CD4-positive, alpha-beta T cell (primary cell): Measurements from ENCODE around the gene OR52E4. TPM values are rescaled to one million over a fixed set of nuclear protein-coding genes. Genes with fewer than 3 reads are reported as not detected.

Experiments used
- ATAC-seq: fragments of 200-7000 bp; cut with Tn5 transposase; one replicate; pipeline ENCODE4 v1.10.0; 2022; ENCODE audit warnings: mild to moderate bottlenecking; ENCODE audit not compliant: poor library complexity
- CTCF ChIA-PET: fragments of 350-600 bp; sonication (Branson Sonifier 250); formaldehyde crosslinking; loops from one replicate; lab custom pipeline; 2021; ENCODE audit warnings: antibody characterized with exemption, inconsistent platforms; lab: Charles Lee
- POLR2A ChIA-PET: fragments of 350-600 bp; sonication (Branson Sonifier 250); formaldehyde crosslinking; loops from one replicate; lab custom pipeline; 2021; ENCODE audit warnings: antibody characterized with exemption, inconsistent platforms; lab: Charles Lee
- DNase-seq, 14 experiments: peaks; one replicate each; pipeline ENCODE4 v3.0.0-alpha.2; 2013 to 2020; ENCODE audit warnings: mixed read lengths in 2 of 14
- H3K27ac ChIP-seq, 2 donors: one replicate each; pipeline versions ENCODE4 v1.5.1 to v1.7.0; 2013; ENCODE audit warnings: low read length in 2 of 2, low read depth in 1 of 2, mild to moderate bottlenecking in 1 of 2
- H3K27me3 ChIP-seq, 2 experiments: 1 replicate in 1 of 2; 2 replicates in 1 of 2; pipeline versions ENCODE4 v1.6.1 to v1.7.0; 2013; ENCODE audit warnings: low read length in 2 of 2, control low read depth in 1 of 2, mild to moderate bottlenecking in 1 of 2, moderate library complexity in 1 of 2; ENCODE audit not compliant: insufficient read depth in 2 of 2, control insufficient read depth in 1 of 2
- H3K36me3 ChIP-seq: one replicate; pipeline ENCODE4 v1.6.1; 2013; ENCODE audit warnings: low read length, control low read depth; ENCODE audit not compliant: insufficient read depth
- H3K4me1 ChIP-seq: one replicate; pipeline ENCODE4 v1.6.1; 2013; ENCODE audit warnings: low read length, control low read depth; ENCODE audit not compliant: insufficient read depth
- H3K4me3 ChIP-seq: one replicate; pipeline ENCODE4 v1.5.1; 2013; ENCODE audit warnings: mild to moderate bottlenecking, low read length, moderate library complexity
- H3K9me3 ChIP-seq, 2 experiments: 1 replicate in 1 of 2; 2 replicates in 1 of 2; pipeline versions ENCODE4 v1.6.1 to v1.7.0; 2013; ENCODE audit warnings: low read length in 2 of 2, mild to moderate bottlenecking in 2 of 2, control low read depth in 1 of 2, moderate library complexity in 1 of 2; ENCODE audit not compliant: control insufficient read depth in 1 of 2, insufficient read depth in 1 of 2
- H3K27ac Mint-ChIP-seq: one replicate; pipeline ENCODE4 v1.8.0; 2020; ENCODE audit warnings: mixed read lengths
- H3K27me3 Mint-ChIP-seq: one replicate; pipeline ENCODE4 v1.8.0; 2021; ENCODE audit warnings: mixed read lengths
- H3K36me3 Mint-ChIP-seq: one replicate; pipeline ENCODE4 v1.8.0; 2021; ENCODE audit warnings: low read depth, mixed read lengths
- H3K4me1 Mint-ChIP-seq: one replicate; pipeline ENCODE4 v1.8.0; 2021; ENCODE audit warnings: low read depth, mixed read lengths
- H3K4me3 Mint-ChIP-seq: one replicate; pipeline ENCODE4 v1.8.0; 2020; ENCODE audit warnings: mild to moderate bottlenecking, mixed read lengths
- H3K9me3 Mint-ChIP-seq: one replicate; pipeline ENCODE4 v1.8.0; 2020; ENCODE audit warnings: mixed read lengths
- intact Hi-C, 2 experiments: fragments of 100-400 bp; cut with DNase I in 1 of 2; cut with micrococcal nuclease in 1 of 2; formaldehyde crosslinking; loops; one replicate each; pipeline versions ENCODE4 v1.15.1 to v1.9.0; 2023 to 2025; cut with DNase I, micrococcal nuclease
- total RNA-seq, 174 experiments: library from RNA in 2 of 174; stranded (reverse) in 2 of 174; gene quantifications; one replicate each; pipeline ENCODE4 v1.2.3 and lab custom pipeline; 2021 to 2026
- TF ChIP-seq, protein P1 (sequence below): fragments of 200-600 bp; IDR thresholded peaks from one replicate; pipeline ENCODE4 v1.8.0; 2022; ENCODE audit warnings: antibody characterized with exemption, mild to moderate bottlenecking

Gene OR52E4
- total RNA-seq, 2 experiments from 2014 or later: not detected

DNA sequence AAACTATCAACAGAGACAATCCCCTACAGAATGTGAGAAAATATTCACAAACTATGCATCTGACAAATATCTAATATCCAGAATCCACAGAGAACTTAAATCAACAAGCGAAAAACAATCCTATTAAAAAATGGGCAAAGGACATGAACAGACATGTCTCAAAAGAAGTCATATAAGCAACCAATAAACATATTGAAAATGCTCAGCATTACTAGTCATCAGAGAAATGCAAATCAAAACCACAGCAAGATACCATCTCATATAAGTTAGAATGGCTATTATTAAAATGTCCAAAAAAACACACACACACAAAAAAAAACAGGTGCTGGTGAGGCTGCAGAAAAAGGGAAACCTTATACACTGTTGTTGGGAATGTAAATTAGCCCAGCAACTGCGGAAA, 14.6 kb upstream of the OR52E4 start:
- POLR2A ChIA-PET: no interaction called here
- Histone ChIP-seq H3K4me3 (no peak overlapping the region), H3K27ac (no peak overlapping the region), H3K4me1 (no peaks in the 10 kb centered on the region), H3K9me3 (no peaks in the 10 kb centered on the region), H3K27me3 (peaks cover 0 to 4% of the 10 kb centered on the region in 2 experiments), H3K36me3 (no peaks in the 10 kb centered on the region)
- peaks cover 5% of the 10 kb centered on the region for H3K9me3 Mint-ChIP-seq
- no peaks in the 10 kb centered on the region for H3K4me1 Mint-ChIP-seq
- H3K4me3 Mint-ChIP-seq: no peak overlapping the region
- no peak overlapping the region for H3K27ac Mint-ChIP-seq
- no peak for ATAC-seq
- H3K36me3 Mint-ChIP-seq: no peaks in the 10 kb centered on the region
- H3K27me3 Mint-ChIP-seq: peaks cover 11% of the 10 kb centered on the region
- intact Hi-C loops: no loop called here
- CTCF ChIA-PET: no interaction called here
- no peak for DNase-seq
- TF ChIP-seq, protein P1, sequence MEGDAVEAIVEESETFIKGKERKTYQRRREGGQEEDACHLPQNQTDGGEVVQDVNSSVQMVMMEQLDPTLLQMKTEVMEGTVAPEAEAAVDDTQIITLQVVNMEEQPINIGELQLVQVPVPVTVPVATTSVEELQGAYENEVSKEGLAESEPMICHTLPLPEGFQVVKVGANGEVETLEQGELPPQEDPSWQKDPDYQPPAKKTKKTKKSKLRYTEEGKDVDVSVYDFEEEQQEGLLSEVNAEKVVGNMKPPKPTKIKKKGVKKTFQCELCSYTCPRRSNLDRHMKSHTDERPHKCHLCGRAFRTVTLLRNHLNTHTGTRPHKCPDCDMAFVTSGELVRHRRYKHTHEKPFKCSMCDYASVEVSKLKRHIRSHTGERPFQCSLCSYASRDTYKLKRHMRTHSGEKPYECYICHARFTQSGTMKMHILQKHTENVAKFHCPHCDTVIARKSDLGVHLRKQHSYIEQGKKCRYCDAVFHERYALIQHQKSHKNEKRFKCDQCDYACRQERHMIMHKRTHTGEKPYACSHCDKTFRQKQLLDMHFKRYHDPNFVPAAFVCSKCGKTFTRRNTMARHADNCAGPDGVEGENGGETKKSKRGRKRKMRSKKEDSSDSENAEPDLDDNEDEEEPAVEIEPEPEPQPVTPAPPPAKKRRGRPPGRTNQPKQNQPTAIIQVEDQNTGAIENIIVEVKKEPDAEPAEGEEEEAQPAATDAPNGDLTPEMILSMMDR: no peak

- ChIA-PET CTCF (no interaction called here), POLR2A (no interaction called here)
- H3K36me3 ChIP-seq: no peaks in the 10 kb centered on the region
- no peaks in the 10 kb centered on the region for H3K4me1 Mint-ChIP-seq
- intact Hi-C loops: no loop called here
- TF ChIP-seq, protein P1: no peak
- H3K4me3 ChIP-seq: no peak overlapping the region
- H3K27ac ChIP-seq: no peak overlapping the region
- H3K36me3 Mint-ChIP-seq: no peaks in the 10 kb centered on the region
- H3K4me3 Mint-ChIP-seq: no peak overlapping the region
- ATAC-seq: no peak
- no peaks in the 10 kb centered on the region for H3K27me3 Mint-ChIP-seq
- no peaks in the 10 kb centered on the region for H3K9me3 ChIP-seq
- H3K27ac Mint-ChIP-seq: no peak overlapping the region
- no peaks in the 10 kb centered on the region for H3K27me3 ChIP-seq
- no peaks in the 10 kb centered on the region for H3K4me1 ChIP-seq
- no peaks in the 10 kb centered on the region for H3K9me3 Mint-ChIP-seq
- no peak for DNase-seq
Observed at GRCh38 chr11:5878564-5878963, 1.9 kb upstream of the OR52E4 start.

DNA sequence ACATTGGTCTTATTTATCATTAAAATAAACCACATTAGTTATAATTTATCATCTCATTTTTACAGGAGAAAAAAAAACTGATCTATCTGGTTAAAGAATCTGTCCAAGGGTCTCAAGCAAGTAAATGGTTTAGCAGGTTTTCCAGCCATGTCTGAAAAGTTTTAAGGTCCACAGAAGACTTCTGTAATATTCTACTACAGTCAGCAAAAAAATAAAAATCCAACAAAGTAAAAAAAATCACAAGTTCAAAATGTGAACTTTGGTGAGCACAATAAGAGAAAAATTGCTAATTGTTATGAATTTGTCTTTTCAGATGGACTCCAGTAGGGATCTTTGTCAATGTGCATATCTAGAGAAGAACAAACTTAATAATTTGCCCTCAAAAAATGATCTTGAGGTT, 1.3 kb downstream of the OR52E4 start:
- no peak overlapping the region for H3K27ac Mint-ChIP-seq
- TF ChIP-seq, protein P1: no peak
- Histone ChIP-seq H3K36me3 (no peaks in the 10 kb centered on the region), H3K9me3 (no peaks in the 10 kb centered on the region), H3K27ac (no peak overlapping the region), H3K27me3 (peaks cover 0 to 4% of the 10 kb centered on the region in 2 experiments), H3K4me3 (no peak overlapping the region), H3K4me1 (no peaks in the 10 kb centered on the region)
- no peaks in the 10 kb centered on the region for H3K9me3 Mint-ChIP-seq
- H3K4me1 Mint-ChIP-seq: no peaks in the 10 kb centered on the region
- intact Hi-C loops: loop anchor here in 1 of 2 experiments (10.0 kb wide), 1 partner anchor 1697 kb away; no protein-coding TSS in a partner anchor
- no peak for DNase-seq
- H3K36me3 Mint-ChIP-seq: no peaks in the 10 kb centered on the region
- POLR2A ChIA-PET: no interaction called here
- ATAC-seq: no peak
- H3K27me3 Mint-ChIP-seq: peaks cover 12% of the 10 kb centered on the region
- H3K4me3 Mint-ChIP-seq: no peak overlapping the region
- CTCF ChIA-PET: interaction anchor here (1.6 kb wide), 1 partner anchor 9 kb away, joined by 5 read pairs; no protein-coding TSS in a partner anchor
